SK-N-SH (cell line): Measurements from ENCODE around the gene EEIG1. TPM values are rescaled to one million over a fixed set of nuclear protein-coding genes. Genes with fewer than 3 reads are reported as not detected.
A peak's percentile ranks its signal among the peaks of the same experiment; 100 is the strongest.

Experiments used
- CTCF ChIA-PET: fragments of 300-600, 350-600 bp; formaldehyde crosslinking; extraction: SDS; loops from one replicate; lab custom pipeline; 2021; lab: Yijun Ruan, JAX
- POLR2A ChIA-PET: fragments of 350-600 bp; sonication (Branson Sonifier 250); formaldehyde crosslinking; extraction: SDS; loops from one replicate; lab custom pipeline; 2020; ENCODE audit warnings: antibody characterized with exemption, inconsistent platforms; lab: Yijun Ruan, JAX
- DNase-seq: peaks from one replicate; pipeline ENCODE4 v3.0.0; 2012
- H2AFZ ChIP-seq: fragments of 200-600 bp; sonication (generic); 2 replicates; pipeline ENCODE4 v1.8.1; 2016; ENCODE audit warnings: antibody characterized with exemption, mild to moderate bottlenecking, low read depth
- H3F3A ChIP-seq: fragments of 200-600 bp; sonication (generic); replicated peaks from 2 replicates; pipeline ENCODE3; 2016; ENCODE audit warnings: antibody characterized with exemption, mild to moderate bottlenecking; ENCODE audit not compliant: insufficient read depth
- H3K27ac ChIP-seq, 2 experiments: fragments of 200-500 bp in 1 of 2; fragments of 200-600 bp in 1 of 2; sonication (Bioruptor generic) in 1 of 2; sonication (generic), shearing (Covaris generic) in 1 of 2; 2 replicates each; pipeline versions ENCODE4 v1.5.1 to v1.6.1; 2014 to 2016; ENCODE audit warnings: low read depth in 2 of 2, inconsistent platforms in 1 of 2, low read length in 1 of 2, mild to moderate bottlenecking in 1 of 2, mixed read lengths in 1 of 2
- H3K27me3 ChIP-seq: fragments of 200-600 bp; sonication (generic), shearing (Covaris generic); 2 replicates; pipeline ENCODE4 v1.6.1; 2016; ENCODE audit warnings: mixed run types; ENCODE audit not compliant: insufficient read depth
- H3K36me3 ChIP-seq, 2 experiments: fragments of 200-500 bp in 1 of 2; fragments of 200-600 bp in 1 of 2; sonication (Bioruptor generic) in 1 of 2; sonication (generic) in 1 of 2; replicated peaks in 1 of 2; 2 replicates each; pipeline versions ENCODE3 to v1.5.1; 2014 to 2016; ENCODE audit warnings: low read length in 1 of 2, mild to moderate bottlenecking in 1 of 2; ENCODE audit not compliant: insufficient read depth in 2 of 2, control insufficient read depth in 1 of 2
- H3K4me1 ChIP-seq, 2 experiments: fragments of 200-500 bp in 1 of 2; fragments of 200-600 bp in 1 of 2; sonication (Bioruptor generic) in 1 of 2; sonication (generic), shearing (Covaris generic) in 1 of 2; 2 replicates each; pipeline versions ENCODE4 v1.5.1 to v1.6.1; 2014 to 2016; ENCODE audit warnings: low read depth in 1 of 2, low read length in 1 of 2, mixed run types in 1 of 2; ENCODE audit not compliant: insufficient read depth in 2 of 2, control insufficient read depth in 1 of 2
- H3K4me2 ChIP-seq: fragments of 200-600 bp; sonication (generic), shearing (Covaris generic); 2 replicates; pipeline ENCODE4 v1.6.1; 2017; ENCODE audit warnings: mixed run types
- H3K4me3 ChIP-seq, 2 experiments: fragments of 200-500 bp in 1 of 2; fragments of 200-600 bp in 1 of 2; sonication (Bioruptor generic) in 1 of 2; sonication (generic), shearing (Covaris generic) in 1 of 2; 2 replicates each; pipeline versions ENCODE4 v1.5.1 to v1.8.1; 2014 to 2016; ENCODE audit warnings: low read depth in 2 of 2, inconsistent platforms in 1 of 2, low read length in 1 of 2, mild to moderate bottlenecking in 1 of 2, mixed read lengths in 1 of 2, moderate library complexity in 1 of 2
- H3K79me2 ChIP-seq: fragments of 200-600 bp; sonication (generic); 2 replicates; pipeline ENCODE4 v1.8.1; 2017; ENCODE audit warnings: mild to moderate bottlenecking; ENCODE audit not compliant: insufficient read depth
- H3K9ac ChIP-seq: fragments of 200-600 bp; sonication (generic); 2 replicates; pipeline ENCODE4 v1.6.1; 2017; ENCODE audit warnings: mixed run types
- H3K9me2 ChIP-seq: fragments of 200-600 bp; sonication (generic); 2 replicates; pipeline ENCODE4 v1.6.1; 2017; ENCODE audit warnings: mixed run types
- H3K9me3 ChIP-seq: fragments of 200-600 bp; sonication (generic); 2 replicates; pipeline ENCODE4 v1.6.1; 2017; ENCODE audit warnings: mixed run types, mild to moderate bottlenecking, moderate library complexity
- H4K20me1 ChIP-seq: fragments of 200-600 bp; sonication (generic); 2 replicates; pipeline ENCODE4 v1.6.1; 2017; ENCODE audit warnings: mild to moderate bottlenecking, mixed run types; ENCODE audit not compliant: insufficient read depth
- FOXJ3 ChIP-seq: sonication (generic); formaldehyde crosslinking; IDR thresholded peaks from 2 replicates; pipeline ENCODE4 v1.5.1; 2020; ENCODE audit warnings: mild to moderate bottlenecking, missing genetic modification reagents
- MEF2A ChIP-seq: IDR thresholded peaks from 2 replicates; pipeline ENCODE4 v1.4.0; 2012; ENCODE audit warnings: low read depth, borderline replicate concordance
- NFIC ChIP-seq: IDR thresholded peaks from 2 replicates; pipeline ENCODE4 v1.4.0; 2012; ENCODE audit warnings: borderline replicate concordance
- TAF1 ChIP-seq: IDR thresholded peaks from 2 replicates; pipeline ENCODE4 v1.6.1; 2012; ENCODE audit warnings: low read depth, mild to moderate bottlenecking, low read length, moderate library complexity, borderline replicate concordance
- WGBS: methylation state at CpG from one replicate; pipeline ENCODE4 v1.1.6; 2017; ENCODE audit warnings: low lambda C conversion rate; 5-methylcytosine and 5-hydroxymethylcytosine counted together
- polyA plus RNA-seq, 3 experiments: library from polyadenylated mRNA; depleted of rRNA; stranded (reverse); fragments of >200 nt; gene quantifications; 2 replicates each; pipeline ENCODE4 v1.2.3, GENCODE V29; 2012
- TF ChIP-seq, protein P1 (sequence below): fragments of 150-350 bp; IDR thresholded peaks from 2 replicates; pipeline ENCODE4 v1.6.1; 2016; ENCODE audit warnings: mild to moderate bottlenecking, low read depth, low read length
- TF ChIP-seq, protein P2 (sequence below): fragments of 200-600 bp; sonication (generic); IDR thresholded peaks from 2 replicates; pipeline ENCODE4 v1.6.1; 2017; ENCODE audit warnings: antibody characterized with exemption, mild to moderate bottlenecking, moderate library complexity
- TF ChIP-seq, protein P3 (sequence below): fragments of 150-350 bp; IDR thresholded peaks from 2 replicates; pipeline ENCODE4 v1.6.1; 2017; ENCODE audit warnings: antibody characterized with exemption, low read length, low read depth, borderline replicate concordance
- TF ChIP-seq, protein P4 (sequence below): IDR thresholded peaks from 2 replicates; pipeline ENCODE4 v1.6.1; 2012; ENCODE audit warnings: mild to moderate bottlenecking, low read depth, low read length, moderate library complexity

EEIG1 gene
- polyA plus RNA-seq, 1 of the 3 experiments (the other 2 are of a cell fraction), result 26.2 TPM

DNA sequence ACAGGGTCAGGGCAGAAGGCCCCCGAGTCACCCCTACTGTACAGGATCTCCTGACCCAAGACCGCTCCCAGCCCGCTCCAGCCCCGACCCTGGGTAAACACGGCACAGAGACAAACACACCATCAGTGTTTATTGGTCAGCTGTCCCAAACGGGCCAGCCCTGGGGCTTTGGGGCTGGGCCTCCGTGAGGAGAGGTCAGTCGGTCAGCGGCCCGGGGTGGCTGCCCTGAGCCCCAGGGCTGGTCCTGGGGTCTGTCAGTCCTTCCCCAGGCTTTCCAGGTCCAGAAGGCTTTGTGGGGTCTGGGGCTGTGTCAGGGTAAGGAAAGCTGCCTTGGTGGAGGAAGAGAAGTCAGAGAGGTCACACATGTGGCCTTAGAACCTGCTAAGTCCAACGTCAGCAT, 45.8 kb downstream of the EEIG1 start:
- POLR2A ChIA-PET, result no interaction called here

DNA sequence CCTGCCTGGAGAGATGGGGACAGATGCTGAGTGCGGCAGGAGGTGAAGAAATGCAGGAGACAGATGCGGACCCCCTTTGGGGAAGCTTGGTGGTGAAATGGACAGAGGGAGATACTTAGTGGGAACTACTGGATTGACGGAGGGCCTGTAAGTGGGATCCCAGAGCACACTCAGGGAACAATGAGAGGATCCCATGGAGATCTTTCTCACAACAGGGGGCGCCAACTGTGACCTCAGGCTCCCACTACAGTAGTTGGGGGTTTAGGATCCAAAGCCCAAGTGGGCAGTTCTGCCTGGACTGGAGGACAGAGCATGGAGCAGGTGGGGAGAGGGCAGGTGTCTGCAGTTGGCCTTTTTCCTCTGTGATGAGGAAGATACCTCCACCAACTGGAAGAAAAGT, 46.5 kb downstream of the EEIG1 start:
- no peak overlapping the region; a peak in 1 of 4 replicates for H3K27ac ChIP-seq
- no peaks in the 10 kb centered on the region for H3K9me2 ChIP-seq
- no peak overlapping the region for H3K4me3 ChIP-seq
- DNase-seq, result no peak
- no peak overlapping the region for H3K4me2 ChIP-seq
- no peaks in the 10 kb centered on the region for H3K27me3 ChIP-seq
- CTCF ChIA-PET, result interaction anchor here (0.7 to 3.8 kb wide), 4 partner anchors 10 to 183 kb away, joined by 3 to 32 read pairs (median 12); no protein-coding TSS in a partner anchor
- 95% methylated on average over 4 of the region's 4 CpGs for WGBS
- H3F3A ChIP-seq, result peaks cover 12% of the 10 kb centered on the region
- H4K20me1 ChIP-seq, result 0 out of 2 replicates have a peak, but pooled peaks cover 6% of the 10 kb centered on the region
- TF ChIP-seq, protein P1, sequence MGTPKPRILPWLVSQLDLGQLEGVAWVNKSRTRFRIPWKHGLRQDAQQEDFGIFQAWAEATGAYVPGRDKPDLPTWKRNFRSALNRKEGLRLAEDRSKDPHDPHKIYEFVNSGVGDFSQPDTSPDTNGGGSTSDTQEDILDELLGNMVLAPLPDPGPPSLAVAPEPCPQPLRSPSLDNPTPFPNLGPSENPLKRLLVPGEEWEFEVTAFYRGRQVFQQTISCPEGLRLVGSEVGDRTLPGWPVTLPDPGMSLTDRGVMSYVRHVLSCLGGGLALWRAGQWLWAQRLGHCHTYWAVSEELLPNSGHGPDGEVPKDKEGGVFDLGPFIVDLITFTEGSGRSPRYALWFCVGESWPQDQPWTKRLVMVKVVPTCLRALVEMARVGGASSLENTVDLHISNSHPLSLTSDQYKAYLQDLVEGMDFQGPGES, result no peak
- TF ChIP-seq, protein P2, sequence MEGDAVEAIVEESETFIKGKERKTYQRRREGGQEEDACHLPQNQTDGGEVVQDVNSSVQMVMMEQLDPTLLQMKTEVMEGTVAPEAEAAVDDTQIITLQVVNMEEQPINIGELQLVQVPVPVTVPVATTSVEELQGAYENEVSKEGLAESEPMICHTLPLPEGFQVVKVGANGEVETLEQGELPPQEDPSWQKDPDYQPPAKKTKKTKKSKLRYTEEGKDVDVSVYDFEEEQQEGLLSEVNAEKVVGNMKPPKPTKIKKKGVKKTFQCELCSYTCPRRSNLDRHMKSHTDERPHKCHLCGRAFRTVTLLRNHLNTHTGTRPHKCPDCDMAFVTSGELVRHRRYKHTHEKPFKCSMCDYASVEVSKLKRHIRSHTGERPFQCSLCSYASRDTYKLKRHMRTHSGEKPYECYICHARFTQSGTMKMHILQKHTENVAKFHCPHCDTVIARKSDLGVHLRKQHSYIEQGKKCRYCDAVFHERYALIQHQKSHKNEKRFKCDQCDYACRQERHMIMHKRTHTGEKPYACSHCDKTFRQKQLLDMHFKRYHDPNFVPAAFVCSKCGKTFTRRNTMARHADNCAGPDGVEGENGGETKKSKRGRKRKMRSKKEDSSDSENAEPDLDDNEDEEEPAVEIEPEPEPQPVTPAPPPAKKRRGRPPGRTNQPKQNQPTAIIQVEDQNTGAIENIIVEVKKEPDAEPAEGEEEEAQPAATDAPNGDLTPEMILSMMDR, result 0 out of 2 replicates have a peak, but pooled peaks have one; percentile 20
- TF ChIP-seq, all 33 proteins: peak for 1
- POLR2A ChIA-PET, result interaction anchor here (0.6 kb wide), 1 partner anchor 128 kb away, joined by 3 read pairs; no protein-coding TSS in a partner anchor
- Histone ChIP-seq H2AFZ (no peak overlapping the region), H3K36me3 (peaks cover 3 to 5% of the 10 kb centered on the region in 2 experiments), H3K79me2 (peaks cover 46% of the 10 kb centered on the region), H3K9ac (no peak overlapping the region), H3K9me3 (no peaks in the 10 kb centered on the region), H3K4me1 (peaks cover 18 to 50% of the 10 kb centered on the region in 2 experiments)

More for the DNA sequence above, 45.8 kb downstream of the EEIG1 start:
- Histone ChIP-seq H3K9ac (no peak overlapping the region), H4K20me1 (0 out of 2 replicates have a peak, but pooled peaks cover 6% of the 10 kb centered on the region), H3K27me3 (no peaks in the 10 kb centered on the region), H3K9me3 (no peaks in the 10 kb centered on the region), H3K79me2 (peaks cover 46% of the 10 kb centered on the region), H3K4me3 (no peak overlapping the region), H3K4me2 (peak overlapping the region; percentile 91; the same call in 1 of the 2 replicates), H3K36me3 (peaks cover 3 to 7% of the 10 kb centered on the region in 2 experiments), H3K4me1 (peaks cover 18 to 44% of the 10 kb centered on the region in 2 experiments), H2AFZ (no peak overlapping the region), H3K9me2 (no peaks in the 10 kb centered on the region), H3F3A (peaks cover 12% of the 10 kb centered on the region), H3K27ac (no peak overlapping the region; a peak in 1 of 4 replicates)
- DNase-seq, result no peak
- WGBS, result 53% methylated on average over 2 of the region's 11 CpGs
- no peak for TF ChIP-seq FOXJ3 (CRISPR knock-in tag)
- TF ChIP-seq, protein P3, sequence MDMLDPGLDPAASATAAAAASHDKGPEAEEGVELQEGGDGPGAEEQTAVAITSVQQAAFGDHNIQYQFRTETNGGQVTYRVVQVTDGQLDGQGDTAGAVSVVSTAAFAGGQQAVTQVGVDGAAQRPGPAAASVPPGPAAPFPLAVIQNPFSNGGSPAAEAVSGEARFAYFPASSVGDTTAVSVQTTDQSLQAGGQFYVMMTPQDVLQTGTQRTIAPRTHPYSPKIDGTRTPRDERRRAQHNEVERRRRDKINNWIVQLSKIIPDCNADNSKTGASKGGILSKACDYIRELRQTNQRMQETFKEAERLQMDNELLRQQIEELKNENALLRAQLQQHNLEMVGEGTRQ, result no peak
- TF ChIP-seq NFIC, result no peak
- TF ChIP-seq MEF2A, result no peak
- no peak for TF ChIP-seq TAF1
- TF ChIP-seq, protein P4, sequence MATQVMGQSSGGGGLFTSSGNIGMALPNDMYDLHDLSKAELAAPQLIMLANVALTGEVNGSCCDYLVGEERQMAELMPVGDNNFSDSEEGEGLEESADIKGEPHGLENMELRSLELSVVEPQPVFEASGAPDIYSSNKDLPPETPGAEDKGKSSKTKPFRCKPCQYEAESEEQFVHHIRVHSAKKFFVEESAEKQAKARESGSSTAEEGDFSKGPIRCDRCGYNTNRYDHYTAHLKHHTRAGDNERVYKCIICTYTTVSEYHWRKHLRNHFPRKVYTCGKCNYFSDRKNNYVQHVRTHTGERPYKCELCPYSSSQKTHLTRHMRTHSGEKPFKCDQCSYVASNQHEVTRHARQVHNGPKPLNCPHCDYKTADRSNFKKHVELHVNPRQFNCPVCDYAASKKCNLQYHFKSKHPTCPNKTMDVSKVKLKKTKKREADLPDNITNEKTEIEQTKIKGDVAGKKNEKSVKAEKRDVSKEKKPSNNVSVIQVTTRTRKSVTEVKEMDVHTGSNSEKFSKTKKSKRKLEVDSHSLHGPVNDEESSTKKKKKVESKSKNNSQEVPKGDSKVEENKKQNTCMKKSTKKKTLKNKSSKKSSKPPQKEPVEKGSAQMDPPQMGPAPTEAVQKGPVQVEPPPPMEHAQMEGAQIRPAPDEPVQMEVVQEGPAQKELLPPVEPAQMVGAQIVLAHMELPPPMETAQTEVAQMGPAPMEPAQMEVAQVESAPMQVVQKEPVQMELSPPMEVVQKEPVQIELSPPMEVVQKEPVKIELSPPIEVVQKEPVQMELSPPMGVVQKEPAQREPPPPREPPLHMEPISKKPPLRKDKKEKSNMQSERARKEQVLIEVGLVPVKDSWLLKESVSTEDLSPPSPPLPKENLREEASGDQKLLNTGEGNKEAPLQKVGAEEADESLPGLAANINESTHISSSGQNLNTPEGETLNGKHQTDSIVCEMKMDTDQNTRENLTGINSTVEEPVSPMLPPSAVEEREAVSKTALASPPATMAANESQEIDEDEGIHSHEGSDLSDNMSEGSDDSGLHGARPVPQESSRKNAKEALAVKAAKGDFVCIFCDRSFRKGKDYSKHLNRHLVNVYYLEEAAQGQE, result no peak
- CTCF ChIA-PET, result interaction anchor here (1.1 to 3.8 kb wide), 5 partner anchors 9 to 182 kb away, joined by 3 to 32 read pairs (median 7); no protein-coding TSS in a partner anchor
